NCI-H187 (cell line): ENCODE measurements around the gene RNF130.
"Not testable (repeated sequence)": the region's sequence is repeated elsewhere in the genome, so short reads cannot be mapped to it uniquely, and the experiment has no call there.

Source experiments
- DNase-seq, 2 experiments: peaks; one replicate each; lab custom pipeline; 2025; lab: John Stamatoyannopoulos, UW

The RNF130 gene

DNA sequence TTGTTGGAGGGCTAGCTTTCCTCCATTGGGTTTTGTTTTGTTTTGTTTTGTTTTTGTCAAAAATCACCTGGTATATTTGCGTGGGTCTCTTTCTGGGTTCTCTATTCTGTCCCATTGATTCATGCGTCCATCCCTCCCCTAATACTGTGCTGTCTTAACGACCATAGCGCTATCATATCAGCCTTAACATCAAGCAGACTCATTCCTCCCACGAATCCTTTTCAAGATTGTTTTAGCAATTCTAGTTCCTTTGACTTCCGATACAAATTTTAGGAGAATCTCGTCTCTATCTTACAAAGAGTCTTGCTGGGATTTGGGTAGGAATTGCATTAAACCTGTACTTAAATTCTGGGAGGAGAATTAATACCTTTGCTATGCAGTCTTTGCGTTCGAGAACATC is 31.1 kb upstream of the RNF130 start:
- DNase-seq = no peak

DNA sequence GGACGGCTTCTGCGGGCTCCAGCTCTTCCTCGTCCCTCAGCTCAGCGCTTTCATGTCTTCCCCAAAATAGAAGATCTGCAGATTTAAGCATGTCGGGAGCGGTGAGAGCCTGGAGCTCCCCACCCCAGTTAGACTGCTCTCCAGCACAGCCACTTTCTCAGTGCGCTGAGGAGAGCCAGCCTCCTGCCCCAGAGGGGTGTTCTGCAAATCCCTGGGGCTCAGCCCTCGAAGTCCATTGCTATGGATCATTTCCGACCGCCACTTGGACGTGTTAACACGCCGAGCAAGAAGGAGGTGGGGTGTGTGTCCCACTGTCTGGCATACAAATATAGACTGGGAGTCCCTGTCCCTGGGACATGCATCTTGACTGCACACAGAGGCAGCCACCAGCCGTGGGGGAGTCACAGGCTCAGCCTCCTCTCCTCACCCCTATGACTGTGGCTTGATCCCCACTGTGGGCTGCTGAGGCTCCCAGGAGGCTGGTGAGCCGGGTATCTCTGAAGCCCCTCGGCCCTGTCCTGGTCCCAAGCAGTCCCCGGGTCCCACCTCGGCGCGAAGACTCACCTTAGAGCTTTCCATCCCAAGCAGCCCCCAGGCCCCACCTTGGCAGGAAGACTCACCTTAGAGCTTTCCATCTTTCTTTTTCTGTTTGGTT is 30.0 kb upstream of the RNF130 start:
- DNase-seq = no peak

DNA sequence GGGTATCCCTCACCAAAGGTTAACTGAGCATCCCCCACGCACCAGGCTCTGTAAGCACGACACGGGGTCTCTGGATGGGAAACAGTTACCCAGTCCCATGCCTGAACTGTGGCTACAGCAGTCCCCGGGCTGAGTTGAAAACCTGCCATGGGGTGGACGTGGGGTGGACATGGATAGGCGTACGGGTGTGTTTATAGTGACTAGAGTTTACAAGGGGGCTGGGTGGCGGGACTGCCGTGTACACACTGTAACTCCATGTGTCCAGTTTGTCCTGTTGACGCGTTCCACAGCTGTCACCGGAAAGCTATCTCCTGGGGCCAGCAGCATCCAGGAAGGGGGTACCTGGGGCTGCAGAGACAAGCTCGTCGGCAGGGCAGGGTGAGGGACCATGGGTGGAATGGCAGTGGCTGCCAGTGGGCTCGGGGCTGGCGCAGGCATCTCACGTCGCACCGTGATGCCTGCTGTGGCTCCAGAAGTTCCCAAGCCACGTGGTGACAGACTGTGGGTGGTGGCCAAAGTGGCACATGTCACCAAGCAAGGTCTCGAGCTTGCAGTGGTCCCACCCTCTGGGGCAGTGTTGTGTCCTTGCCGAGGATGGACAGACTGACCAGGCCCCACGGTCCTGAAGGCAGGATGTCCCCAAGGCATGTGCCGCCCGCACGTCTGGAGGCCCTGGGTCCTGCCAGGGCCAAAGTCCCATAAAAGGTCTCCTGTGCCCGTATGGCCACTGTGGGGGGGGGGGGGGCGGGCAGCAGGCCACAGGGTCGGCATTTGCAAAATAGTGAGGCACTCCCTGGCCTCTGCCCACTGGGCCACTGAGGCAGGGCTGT is 29.3 kb upstream of the RNF130 start:
- no peak for DNase-seq

DNA sequence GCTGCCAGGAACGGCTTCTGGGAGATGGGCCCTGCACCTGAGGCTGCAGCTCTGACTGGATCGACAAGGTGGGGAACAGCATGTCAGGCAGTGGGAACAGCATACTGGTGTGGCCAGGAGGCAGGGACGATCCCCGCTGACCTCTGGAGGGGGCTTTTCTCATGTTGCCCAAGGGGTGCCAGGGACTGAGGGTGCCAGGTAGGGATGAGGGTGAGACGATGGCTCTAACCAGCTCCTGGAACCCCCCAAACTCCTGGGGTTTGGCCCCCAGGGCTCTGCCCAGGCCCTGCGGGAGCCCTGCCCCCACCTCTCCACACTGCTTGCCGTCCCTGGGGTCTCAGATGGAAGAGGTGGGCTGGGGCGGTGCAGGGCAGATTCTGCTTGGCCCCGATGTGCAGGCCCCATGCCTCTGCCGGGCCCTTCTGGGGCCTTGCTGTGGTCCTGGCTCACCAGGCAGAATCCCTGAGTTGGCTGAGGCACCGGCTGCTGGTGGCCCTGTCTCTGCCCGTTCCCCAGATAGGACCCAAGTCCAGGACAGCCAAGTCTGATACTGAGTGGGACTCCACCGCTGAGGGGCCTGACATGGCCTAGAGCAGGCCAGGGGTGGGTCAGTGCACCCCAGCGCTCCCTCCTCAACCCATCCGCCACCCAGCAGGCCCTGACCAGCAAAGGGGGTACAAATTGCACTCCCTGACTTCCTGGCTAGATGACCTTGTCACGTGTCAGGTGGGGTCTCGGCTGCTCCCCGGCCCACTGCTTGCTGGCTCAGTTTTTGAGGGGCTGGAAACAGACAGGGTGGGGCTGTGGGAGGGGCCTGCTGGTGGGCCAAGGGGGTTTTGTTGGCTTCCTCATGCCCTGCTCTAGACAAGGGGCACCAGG is 28.4 kb upstream of the RNF130 start:
- DNase-seq = no peak

DNA sequence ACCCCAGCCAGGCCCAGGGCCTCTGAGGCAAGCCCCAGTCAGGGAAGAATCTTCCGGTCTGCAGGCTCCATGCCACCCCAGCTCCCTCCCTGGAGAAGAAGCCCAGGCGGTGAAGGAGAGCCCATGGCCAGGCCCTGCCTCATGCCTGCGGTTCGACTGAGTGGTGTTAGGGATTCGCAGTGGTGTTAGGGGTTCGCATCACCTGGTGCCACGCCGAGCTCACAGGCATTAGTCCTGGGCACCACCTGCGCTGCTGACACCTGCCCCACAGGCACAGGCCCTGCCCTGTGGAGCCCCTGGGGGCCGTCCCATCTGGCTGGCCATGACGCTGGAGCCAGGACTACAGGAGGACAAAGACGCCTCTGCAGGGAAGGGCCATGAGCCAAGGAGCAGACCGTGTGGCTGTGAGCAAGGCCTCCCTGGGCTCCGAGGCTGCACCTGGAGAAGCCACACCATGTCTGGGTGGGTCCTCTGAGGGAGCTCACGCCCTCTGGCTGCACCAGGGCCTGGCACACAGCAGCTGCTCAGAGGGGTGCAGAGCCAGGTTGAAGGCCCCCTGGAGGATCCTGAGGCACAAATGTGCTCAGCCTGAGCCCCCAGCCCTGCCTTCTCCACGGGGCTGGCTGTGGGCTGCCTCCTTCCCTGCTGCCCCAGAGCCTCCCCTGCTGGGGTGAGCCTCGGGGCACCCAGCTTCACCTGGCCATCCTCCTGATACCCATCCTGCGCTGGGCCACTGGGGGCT is 27.6 kb upstream of the RNF130 start:
- no peak for DNase-seq

DNA sequence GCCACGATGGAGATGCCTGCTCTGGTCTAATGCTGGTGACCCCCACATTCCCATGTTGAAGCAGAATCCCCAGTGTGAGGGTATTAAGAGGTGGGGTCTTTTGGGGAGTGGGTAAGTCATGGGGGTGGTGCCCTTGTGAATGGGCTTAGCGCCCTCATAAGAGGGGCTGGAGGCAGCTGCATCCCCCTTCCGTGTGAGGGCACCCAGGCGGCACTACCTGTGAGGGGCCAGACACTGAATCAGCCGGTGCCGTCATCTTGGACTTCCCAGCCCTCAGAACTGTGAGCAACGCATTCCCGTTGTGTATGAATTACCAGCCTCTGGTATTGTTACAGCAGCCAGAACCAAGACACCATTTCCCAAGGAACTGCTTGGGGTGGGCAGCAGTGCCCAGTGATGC is 27.0 kb upstream of the RNF130 start:
- no peak for DNase-seq

DNA sequence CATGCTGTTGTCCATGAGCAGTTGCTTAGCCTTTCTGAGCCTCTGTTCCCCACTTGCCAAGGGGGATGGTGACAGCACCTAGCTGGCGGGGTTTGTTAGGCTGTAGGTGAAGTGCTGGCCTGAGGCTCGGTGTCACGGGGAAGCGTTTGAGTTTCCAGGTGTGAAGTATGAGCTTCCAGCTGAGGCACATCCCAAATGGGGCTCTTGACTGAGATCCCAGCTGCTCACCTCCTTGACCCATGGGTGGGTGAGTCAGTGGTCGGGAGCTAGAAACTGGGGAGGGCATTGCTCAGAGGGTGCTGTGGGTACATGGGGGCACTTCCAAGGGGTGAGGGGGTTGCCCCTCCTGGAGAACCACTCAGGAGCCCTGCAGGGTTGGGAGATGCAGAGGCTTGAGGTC is 26.4 kb upstream of the RNF130 start:
- DNase-seq = no peak

DNA sequence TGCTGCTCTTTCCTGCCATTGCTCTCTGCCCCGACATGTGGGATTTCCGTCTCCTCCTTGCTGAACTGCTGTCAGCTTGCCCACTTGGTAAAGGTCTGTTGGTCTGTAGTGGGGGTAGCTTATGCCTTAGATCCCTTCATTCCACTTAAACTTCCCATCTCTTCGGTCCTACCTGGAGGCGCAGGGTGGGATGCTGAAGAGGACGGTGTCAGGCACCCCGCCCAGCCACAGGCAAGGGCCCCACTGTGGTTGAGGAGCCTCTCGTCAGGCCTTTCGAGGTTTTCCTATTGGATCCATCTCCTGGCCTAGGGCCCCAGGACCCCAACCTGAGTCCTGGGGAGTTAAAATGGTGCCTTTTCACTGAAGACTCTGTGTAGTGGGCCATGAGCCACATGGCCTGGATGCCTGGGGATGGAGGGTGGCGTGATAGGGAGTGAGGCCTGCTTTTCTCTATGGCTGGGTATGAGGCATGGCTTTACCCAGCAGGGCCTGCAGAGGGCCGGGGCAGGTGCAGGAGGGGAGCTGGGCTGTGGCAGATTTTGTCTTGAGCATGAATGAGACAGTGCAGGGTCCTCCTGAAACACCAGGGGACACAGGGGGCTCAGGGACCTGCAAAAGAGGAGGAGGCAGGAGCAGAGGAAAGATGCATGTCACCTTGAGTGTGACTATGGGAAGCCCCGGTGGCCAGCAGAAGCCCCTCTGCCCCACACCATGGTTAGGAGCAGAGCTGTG is 25.8 kb upstream of the RNF130 start:
- DNase-seq = no peak

DNA sequence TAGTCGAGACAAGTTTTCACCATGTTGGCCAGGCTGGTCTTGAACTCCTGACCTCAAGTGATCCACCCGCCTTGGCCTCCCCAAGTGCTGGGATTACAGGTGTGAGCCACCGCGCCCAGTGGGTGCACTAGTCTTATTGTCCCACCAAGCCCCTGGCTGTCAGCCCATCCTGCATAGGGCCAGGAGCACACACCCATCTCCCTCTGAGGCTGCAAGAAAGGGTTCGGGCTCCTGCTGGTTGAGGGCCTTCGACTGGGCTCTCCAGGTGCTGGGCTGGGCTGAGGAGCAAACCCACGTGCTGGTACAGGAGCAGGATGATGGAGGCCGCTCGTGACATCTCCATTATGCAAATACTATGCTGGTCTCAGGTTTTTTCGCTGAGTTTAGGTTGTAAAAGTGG is 25.1 kb upstream of the RNF130 start:
- DNase-seq = no peak

DNA sequence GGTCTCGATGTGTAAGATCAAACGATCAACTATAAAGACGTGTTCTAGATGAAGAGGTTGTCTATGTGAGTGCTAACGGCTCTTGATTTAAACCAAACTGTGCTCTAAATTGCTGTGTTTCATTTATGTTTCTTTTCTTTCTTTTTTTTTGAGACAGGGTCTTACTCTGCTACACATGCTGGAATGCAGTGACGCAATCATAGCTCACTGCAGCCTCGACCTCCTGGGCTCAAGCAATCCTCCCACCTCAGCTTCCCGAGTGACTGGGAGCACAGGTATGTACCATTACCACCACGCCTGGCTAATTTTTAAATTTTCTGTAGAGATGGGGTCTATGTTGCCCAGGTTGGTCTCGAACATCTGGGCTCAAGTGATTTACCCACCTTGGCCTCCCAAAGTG is 24.0 kb upstream of the RNF130 start:
- DNase-seq = no peak

DNA sequence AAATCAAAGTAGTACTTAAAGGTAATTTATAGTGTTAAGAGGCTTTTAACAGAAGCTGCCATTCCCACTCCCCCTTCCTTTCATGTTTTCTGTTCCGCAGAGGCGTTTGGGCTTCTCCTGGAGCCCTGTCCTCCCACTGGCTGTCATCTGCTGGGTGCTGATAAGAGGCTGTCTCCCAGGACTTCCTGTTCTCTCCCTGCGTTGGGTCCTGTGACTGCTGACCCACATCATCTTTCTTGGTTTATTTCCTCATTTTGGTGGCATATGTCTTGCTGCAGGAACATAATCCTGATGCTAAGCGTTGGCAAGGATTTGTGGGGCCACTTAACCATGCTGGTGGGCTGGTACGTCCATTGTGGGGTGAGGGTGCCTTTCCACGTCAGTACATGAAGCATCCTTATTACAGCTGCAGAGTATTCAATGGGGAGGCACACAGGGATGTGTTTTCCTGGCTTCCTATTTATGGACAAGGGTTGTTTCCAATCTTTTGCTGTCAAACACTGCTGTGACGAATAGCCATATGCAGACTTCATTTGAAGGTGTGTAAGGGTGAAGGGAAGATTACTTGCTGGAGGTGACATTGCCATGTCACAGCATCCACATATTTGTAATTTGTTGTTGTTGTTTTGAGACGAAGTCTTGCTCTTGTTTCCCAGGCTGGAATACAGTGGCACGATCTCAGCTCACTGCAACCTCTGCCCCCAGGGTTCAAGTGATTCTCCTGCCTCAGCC is 22.3 kb upstream of the RNF130 start:
- DNase-seq = no peak

DNA sequence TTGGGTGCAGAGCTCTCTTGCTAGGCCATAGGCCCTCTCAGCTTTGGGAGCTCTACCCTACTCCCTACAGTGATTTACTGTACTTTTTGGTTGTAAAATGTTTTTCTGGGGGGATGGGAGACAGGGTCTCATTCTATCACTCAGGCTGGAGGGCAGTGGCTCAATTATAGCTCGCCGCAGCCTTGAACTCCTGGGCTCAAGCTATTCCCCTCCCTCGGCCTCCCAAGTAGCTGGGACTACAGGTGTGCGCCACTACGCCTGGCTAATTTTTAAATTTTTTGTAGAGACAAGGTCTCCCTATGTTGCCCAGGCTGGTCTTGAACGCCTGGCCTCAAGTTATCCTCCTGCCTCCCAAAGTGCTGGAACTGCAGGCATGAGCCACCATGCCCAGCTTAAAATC is 21.7 kb upstream of the RNF130 start:
- DNase-seq = no peak

DNA sequence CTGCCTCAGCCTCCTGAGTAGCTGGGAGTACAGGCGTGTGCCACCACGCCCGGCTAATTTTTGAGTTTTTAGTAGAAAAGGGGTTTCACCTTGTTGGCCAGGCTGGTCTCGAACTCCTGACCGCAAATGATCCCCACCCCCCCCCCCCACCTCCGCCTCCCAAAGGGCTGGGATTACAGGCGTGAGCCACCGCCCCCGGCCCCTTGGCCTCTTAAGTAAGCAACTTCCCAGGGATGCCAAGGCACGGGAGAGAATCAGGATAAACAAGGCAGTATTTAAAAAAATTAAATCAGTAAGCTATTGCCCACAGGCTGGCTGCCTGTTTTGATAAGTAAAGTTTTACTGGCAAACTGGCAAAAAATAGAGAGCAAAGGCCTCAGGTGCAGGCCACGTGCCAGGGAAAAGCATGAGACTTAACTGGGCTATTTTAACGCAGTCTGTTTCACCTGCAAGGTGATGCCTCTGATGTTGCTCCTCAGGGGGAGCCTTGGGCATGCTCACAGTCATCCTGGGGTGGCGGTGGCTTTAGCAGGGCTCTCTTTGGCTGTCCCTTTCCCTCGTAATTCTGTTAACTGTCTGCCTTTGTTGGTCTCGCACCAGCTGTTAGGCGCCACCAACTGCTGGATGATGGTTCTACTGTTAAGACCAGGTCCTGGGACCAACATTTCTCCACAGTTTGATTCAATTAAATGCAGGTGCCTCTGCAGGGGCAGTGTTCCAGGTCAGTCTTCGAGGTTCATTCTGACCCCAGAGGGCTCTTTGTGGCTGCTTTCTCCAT is 19.4 kb upstream of the RNF130 start:
- peak in 1 of 2 experiments; percentile 3 for DNase-seq

DNA sequence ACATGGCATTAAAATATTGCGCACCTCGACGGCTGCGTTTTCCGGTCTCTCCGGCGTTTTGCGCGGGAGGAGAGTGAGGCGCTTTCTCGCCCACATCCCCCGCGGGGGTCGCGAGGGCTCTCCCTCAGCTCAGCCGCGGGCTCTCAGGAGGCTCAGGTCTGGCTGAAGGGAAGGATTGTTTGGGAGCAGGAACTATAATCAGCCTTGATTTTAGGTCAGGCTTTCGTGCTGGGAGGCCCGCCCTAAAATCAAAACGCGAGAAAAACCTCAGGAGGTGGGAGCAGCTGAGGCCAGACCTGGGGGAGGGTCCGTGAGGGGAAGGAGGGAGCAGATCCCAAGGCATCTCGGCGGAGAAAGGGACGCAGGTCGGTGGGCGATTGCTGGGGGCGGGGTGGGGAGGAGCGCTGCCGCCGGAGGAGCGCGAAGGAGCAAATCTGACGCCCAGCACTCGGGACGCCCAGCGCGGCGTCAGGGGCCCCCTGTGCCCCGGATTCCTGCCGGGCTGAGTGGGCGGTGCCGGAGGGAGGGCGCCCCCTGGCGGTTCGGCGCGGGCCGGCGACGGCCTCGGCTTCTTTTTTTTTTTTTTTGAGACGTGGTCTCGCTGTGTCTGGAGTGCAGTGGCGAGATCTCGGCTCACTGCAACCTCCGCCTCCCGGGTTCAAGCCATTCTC is 18.7 kb upstream of the RNF130 start:
- no peak for DNase-seq

DNA sequence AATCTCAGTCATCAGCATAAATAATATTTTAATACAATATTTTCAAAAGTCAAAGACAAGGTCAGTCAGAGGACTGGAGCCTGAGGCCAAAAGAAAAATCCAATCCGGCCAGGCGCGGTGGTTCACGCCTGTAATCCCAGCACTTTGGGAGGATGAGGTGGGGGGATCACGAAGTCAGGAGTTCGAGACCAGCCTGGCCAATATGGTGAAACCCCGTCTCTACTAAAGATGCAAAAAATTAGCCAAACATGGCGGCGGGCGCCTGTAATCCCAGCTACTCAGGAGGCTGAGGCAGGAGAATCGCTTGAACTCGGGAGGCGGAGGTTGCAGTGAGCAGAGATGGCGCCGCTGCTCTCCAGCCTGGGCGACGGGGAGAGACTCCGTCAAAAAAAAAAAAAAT is 18.1 kb upstream of the RNF130 start:
- not testable (repeated sequence) for DNase-seq

DNA sequence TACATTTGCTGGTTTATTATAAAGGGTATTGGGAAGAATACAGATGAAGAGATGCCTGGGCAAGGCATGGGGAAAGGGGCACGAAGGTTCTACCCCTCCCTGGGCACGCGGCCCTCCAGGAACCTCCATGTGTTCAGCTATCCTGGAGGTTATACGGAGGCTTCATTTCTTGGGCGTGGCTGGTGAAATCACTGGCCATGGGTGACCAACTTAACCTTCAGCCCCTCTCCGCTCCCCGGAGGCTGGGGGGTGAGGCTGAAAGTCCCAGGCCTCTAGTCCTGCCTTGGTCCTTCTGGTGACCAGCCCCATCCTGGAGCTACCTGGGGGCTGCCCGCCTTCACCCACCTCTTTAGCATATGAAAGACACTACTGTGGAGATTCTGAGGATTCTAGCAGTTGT is 17.0 kb upstream of the RNF130 start:
- DNase-seq = no peak

DNA sequence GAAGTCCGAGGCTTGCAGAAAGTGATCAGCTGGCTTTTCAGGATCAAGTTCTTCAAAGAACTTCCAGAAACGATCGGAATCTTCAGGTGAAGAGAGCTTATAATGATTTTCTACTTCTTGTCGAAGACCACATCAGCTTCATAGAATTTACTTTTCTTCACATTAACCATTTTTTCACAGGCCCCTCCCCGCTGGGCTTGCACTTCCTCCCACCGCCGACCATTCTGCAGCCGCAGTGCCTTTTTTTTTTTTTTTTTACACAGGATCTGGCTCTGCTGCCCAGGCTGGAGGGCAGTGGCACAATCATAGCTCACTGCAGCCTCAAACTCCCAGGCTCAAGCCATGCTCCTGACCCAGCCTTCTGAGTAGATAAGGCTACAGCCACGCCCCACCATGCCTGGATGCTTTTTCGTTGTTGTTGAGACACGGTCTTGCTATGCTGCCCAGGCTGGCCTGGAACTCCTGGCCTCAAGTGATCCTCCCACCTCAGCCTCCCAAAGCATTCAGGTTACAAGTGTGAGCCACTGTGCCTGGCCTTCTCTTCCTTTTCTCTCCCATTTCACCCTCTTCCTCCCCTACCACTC is 15.3 kb upstream of the RNF130 start:
- DNase-seq = no peak

DNA sequence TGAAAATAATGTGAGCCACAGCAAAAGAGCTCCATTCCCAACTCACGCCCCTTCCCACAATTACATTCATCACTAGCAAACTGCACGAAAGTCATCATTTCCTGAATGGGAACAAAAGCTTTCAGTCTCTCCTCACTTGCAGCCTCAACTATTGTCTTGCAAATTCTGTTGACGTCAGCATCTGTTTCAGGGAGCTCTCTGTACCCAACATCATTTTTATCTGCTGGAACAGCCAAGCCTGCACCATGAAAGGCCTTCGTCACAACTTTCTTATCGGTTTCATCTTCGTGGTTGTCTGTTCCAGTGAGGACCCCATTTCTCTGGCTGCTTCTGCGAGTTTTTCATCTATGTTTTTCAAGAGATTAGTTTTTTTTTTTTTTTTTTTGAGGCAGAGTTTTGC is 14.3 kb upstream of the RNF130 start:
- no peak for DNase-seq
